ENCODE results near the gene WDR7. TPM values are rescaled to one million over a fixed set of nuclear protein-coding genes. Genes with fewer than 3 reads are reported as not detected.

The WDR7 gene
- total RNA-seq, 1 donor from 2014 or later, result 13.5 TPM

- Histone ChIP-seq H3K9me3 (no peaks in the 10 kb centered on the region), H3K27me3 (no peaks in the 10 kb centered on the region), H3K4me1 (no peaks in the 10 kb centered on the region), H3K4me3 (no peak overlapping the region), H3K27ac (no peak overlapping the region), H3K36me3 (no peaks in the 10 kb centered on the region)
- DNase-seq (ENCODE audit: low spot score in 2 of 2), result no peak
- intact Hi-C loops (cut with DNase I), result no loop called here
- no peak for TF ChIP-seq CTCF (IDR thresholded peaks at IDR 0.05)
Measured at GRCh38 chr18:57060814-57061213, 409.7 kb downstream of the WDR7 start.

GRCh38 chr18:57062178-57062577 lies 411.0 kb downstream of the WDR7 start:
- intact Hi-C loops (cut with DNase I), result no loop called here
- Histone ChIP-seq H3K4me3 (no peak overlapping the region), H3K27me3 (no peaks in the 10 kb centered on the region), H3K4me1 (no peaks in the 10 kb centered on the region), H3K36me3 (no peaks in the 10 kb centered on the region), H3K9me3 (no peaks in the 10 kb centered on the region), H3K27ac (no peak overlapping the region)
- no peak for DNase-seq (ENCODE audit: low spot score in 2 of 2)
- TF ChIP-seq CTCF (IDR thresholded peaks at IDR 0.05), result no peak

- no peak for TF ChIP-seq CTCF (IDR thresholded peaks at IDR 0.05)
- intact Hi-C loops (cut with DNase I), result no loop called here
- Histone ChIP-seq H3K4me1 (no peaks in the 10 kb centered on the region), H3K27me3 (no peaks in the 10 kb centered on the region), H3K9me3 (no peaks in the 10 kb centered on the region), H3K36me3 (no peaks in the 10 kb centered on the region), H3K27ac (no peak overlapping the region), H3K4me3 (no peak overlapping the region)
- DNase-seq (ENCODE audit: low spot score in 2 of 2), result no peak
Measured at GRCh38 chr18:57062844-57063243, 411.7 kb downstream of the WDR7 start.

- no peak for TF ChIP-seq CTCF (IDR thresholded peaks at IDR 0.05)
- intact Hi-C loops (cut with DNase I), result no loop called here
- no peaks in the 10 kb centered on the region for H3K36me3 ChIP-seq
- H3K27me3 ChIP-seq, result no peaks in the 10 kb centered on the region
- H3K4me1 ChIP-seq, result no peaks in the 10 kb centered on the region
- H3K4me3 ChIP-seq, result no peak overlapping the region
- H3K9me3 ChIP-seq, result no peaks in the 10 kb centered on the region
- no peak for DNase-seq (ENCODE audit: low spot score in 2 of 2)
- no peak overlapping the region for H3K27ac ChIP-seq
Measured at GRCh38 chr18:57063601-57064103, 412.5 kb downstream of the WDR7 start.

GRCh38 chr18:57073501-57074187 lies 422.5 kb downstream of the WDR7 start:
- H3K36me3 ChIP-seq, result no peaks in the 10 kb centered on the region

More at GRCh38 chr18:57073501-57074187, 422.5 kb downstream of the WDR7 start:
- no peaks in the 10 kb centered on the region for H3K4me1 ChIP-seq
- H3K27ac ChIP-seq, result no peak overlapping the region
- no peak for DNase-seq (ENCODE audit: low spot score in 2 of 2)
- intact Hi-C loops (cut with DNase I), result no loop called here
- H3K27me3 ChIP-seq, result no peaks in the 10 kb centered on the region
- TF ChIP-seq CTCF (IDR thresholded peaks at IDR 0.05), result no peak
- H3K9me3 ChIP-seq, result no peaks in the 10 kb centered on the region
- H3K4me3 ChIP-seq, result no peak overlapping the region

All from ascending aorta (tissue), 2 donors.